GM18508 (cell line): ENCODE data around the gene RPL18A.

ENCODE experiments used
- ATAC-seq: cut with Tn5 transposase; IDR thresholded peaks from one replicate; pipeline ENCODE4 v1.9.1; 2021; ENCODE audit warnings: moderate number of reproducible peaks; ENCODE audit not compliant: insufficient read depth, unreplicated experiment

Gene RPL18A

GRCh38 chr19:17889609-17890214, 30.0 kb downstream of the RPL18A start:
- no peak for ATAC-seq

DNA sequence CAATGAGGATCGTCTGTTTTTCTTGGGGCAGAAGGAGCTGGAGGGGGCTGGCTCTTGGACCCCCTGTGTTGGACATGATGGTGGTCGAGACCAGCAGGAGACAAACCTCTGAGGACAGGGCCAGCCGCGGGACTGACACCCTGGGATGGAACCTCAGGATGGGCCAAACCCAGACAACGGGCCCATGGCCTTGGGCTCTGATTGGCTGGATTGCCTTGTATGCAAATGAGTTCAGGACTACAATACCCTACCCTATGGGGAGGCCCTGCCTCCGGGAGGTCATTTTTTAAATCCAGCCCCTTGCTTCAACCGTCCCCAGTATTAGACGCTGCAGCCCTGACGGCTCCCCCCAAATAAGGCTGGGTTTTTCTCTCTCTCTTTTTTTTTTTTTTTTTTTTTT, 34.1 kb downstream of the RPL18A start:
- no peak for ATAC-seq

DNA sequence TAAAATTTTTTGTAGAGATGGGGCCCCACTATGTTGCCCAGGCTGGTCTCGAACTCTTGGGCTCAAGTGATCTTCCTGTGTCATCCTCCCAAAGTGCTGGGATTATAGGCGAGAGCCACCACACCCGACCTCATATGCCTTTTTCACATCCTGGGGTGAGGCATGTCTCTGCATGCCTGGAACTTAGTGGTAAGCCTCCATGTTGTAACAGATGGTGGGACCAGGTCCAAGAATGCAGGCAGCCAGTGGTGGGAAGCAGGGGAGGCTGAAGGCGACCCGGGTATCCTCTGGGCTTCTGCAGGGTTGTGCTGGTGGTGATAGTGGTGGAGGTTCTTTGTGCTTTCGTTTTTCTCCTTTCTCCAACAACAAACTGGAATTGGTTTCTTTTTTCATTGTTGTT, 43.0 kb downstream of the RPL18A start:
- no peak for ATAC-seq

- ATAC-seq = no peak
These were observed 48.5 kb downstream of the RPL18A start for GRCh38 chr19:17908244-17908643.

- no peak for ATAC-seq
These were observed 49.5 kb downstream of the RPL18A start for GRCh38 chr19:17909003-17909732.

DNA sequence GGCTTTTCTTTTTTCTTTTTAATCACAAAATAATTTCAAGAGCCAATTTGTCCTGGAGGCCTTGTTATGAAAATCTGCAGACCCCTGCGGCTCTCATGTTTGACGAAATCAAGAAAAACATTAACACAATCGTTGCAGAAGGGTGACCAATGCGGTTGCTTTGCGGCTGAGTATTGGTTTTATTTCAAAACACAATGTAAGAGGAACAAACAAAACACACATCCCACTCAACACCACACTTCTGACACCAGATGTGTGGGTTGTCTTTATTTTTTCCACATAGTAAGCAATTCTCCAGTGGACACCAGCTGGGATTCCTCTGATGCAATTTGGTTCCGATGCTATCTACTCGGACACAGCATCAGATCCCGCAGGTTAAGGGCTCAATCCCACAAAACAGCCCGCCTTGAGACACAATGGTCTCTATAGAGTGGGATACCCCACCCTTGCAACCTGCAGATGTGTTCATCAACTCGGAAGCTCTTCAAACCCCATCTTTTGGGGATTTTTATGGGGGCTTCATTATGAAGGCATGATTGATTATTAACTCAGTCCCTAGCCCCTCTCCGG, 51.2 kb downstream of the RPL18A start:
- no peak for ATAC-seq
